Measurements from ENCODE around the gene OLFM1. TPM values are rescaled to one million over a fixed set of nuclear protein-coding genes. Genes with fewer than 3 reads are reported as not detected.
A peak's percentile ranks its signal among the peaks of the same experiment; 100 is the strongest.

Gene OLFM1
- 0.18 TPM for polyA plus RNA-seq (2013, experiment 1 of 2)
- 0.21 TPM for polyA plus RNA-seq (2013, experiment 2 of 2)

- 0% methylated on average over 23 of the region's 40 CpGs for WGBS
- no peak within 1 kb of the TSS for H2BK5ac ChIP-seq (ENCODE audit: low read depth, low read length, poor library complexity, severe bottlenecking)
- H3K9ac ChIP-seq (ENCODE audit: low read length), result peak within 1 kb of the TSS; percentile 67
- peaks cover 10% of the 10 kb centered on the region for H3K4me1 ChIP-seq (ENCODE audit: control insufficient read depth, insufficient read depth, low read depth, low read length)
- peak within 1 kb of the TSS; percentile 77 for H3K4me2 ChIP-seq (ENCODE audit: low read length, poor library complexity, severe bottlenecking)
- no peak within 1 kb of the TSS for H3K18ac ChIP-seq (ENCODE audit: low read depth in 1 of 2, low read length in 2 of 2)
- H3K79me1 ChIP-seq (replicated peaks; ENCODE audit: low read length, poor library complexity, severe bottlenecking), result no peaks in the 10 kb centered on the region
- H3K36me3 ChIP-seq (ENCODE audit: control insufficient read depth in 1 of 2, insufficient read depth in 2 of 2, low read depth in 1 of 2, low read length in 2 of 2), result no peaks in the 10 kb centered on the region
- H2AK5ac ChIP-seq (ENCODE audit: low read length, severe bottlenecking), result no peak within 1 kb of the TSS
- peaks cover 53 to 61% of the 10 kb centered on the region in 2 experiments for H3K27me3 ChIP-seq (ENCODE audit: control insufficient read depth in 1 of 2, insufficient read depth in 1 of 2, low read length in 2 of 2)
- H4K8ac ChIP-seq (ENCODE audit: low read length), result no peak within 1 kb of the TSS
- H2BK120ac ChIP-seq (ENCODE audit: low read depth, low read length), result no peak within 1 kb of the TSS
- no peak within 1 kb of the TSS for H3K4ac ChIP-seq (ENCODE audit: low read depth in 1 of 2, low read length in 2 of 2)
- no peak within 1 kb of the TSS for H2BK15ac ChIP-seq (ENCODE audit: low read depth, poor library complexity, severe bottlenecking)
- no peak within 1 kb of the TSS for H3K27ac ChIP-seq (ENCODE audit: low read length, poor library complexity, severe bottlenecking)
- H2BK12ac ChIP-seq (ENCODE audit: low read length in 2 of 2), result no peak within 1 kb of the TSS
- H3K4me3 ChIP-seq (ENCODE audit: insufficient read depth in 1 of 2, low read depth in 1 of 2, low read length in 2 of 2), result peak within 1 kb of the TSS; percentile 17 to 74
- no peak within 1 kb of the TSS for H3K23ac ChIP-seq (ENCODE audit: low read length in 2 of 2)
- no peaks in the 10 kb centered on the region for H3K9me3 ChIP-seq (ENCODE audit: control insufficient read depth, low read length)
- peak; percentile 43 for DNase-seq
- no peak within 1 kb of the TSS for H3K14ac ChIP-seq (ENCODE audit: low read length in 2 of 2)
- H2AFZ ChIP-seq (ENCODE audit: low read depth, low read length), result no peak within 1 kb of the TSS
- H4K91ac ChIP-seq (ENCODE audit: low read length), result no peak within 1 kb of the TSS
These were observed at the start of gene OLFM1 for GRCh38 chr9:135087489-135087792. Gene OLFM1 (plus strand): TSS chr9:135087668. CDS start chr9:135087990, 322 bp downstream.

- Histone ChIP-seq H3K9me3 (ENCODE audit: control insufficient read depth, low read length) (no peaks in the 10 kb centered on the region), H2BK120ac (ENCODE audit: low read depth, low read length) (no peak overlapping the region), H3K18ac (ENCODE audit: low read depth in 1 of 2, low read length in 2 of 2) (no peak overlapping the region), H4K8ac (ENCODE audit: low read length) (no peak overlapping the region), H2BK12ac (ENCODE audit: low read length in 2 of 2) (no peak overlapping the region), H2BK15ac (ENCODE audit: low read depth, poor library complexity, severe bottlenecking) (no peak overlapping the region), H3K4me2 (ENCODE audit: low read length, poor library complexity, severe bottlenecking) (no peak overlapping the region), H2BK5ac (ENCODE audit: low read depth, low read length, poor library complexity, severe bottlenecking) (no peak overlapping the region), H3K9ac (ENCODE audit: low read length) (no peak overlapping the region), H2AFZ (ENCODE audit: low read depth, low read length) (no peak overlapping the region), H3K23ac (ENCODE audit: low read length in 2 of 2) (no peak overlapping the region), H3K27ac (ENCODE audit: low read length, poor library complexity, severe bottlenecking) (no peak overlapping the region), H3K4me3 (ENCODE audit: insufficient read depth in 1 of 2, low read depth in 1 of 2, low read length in 2 of 2) (no peak overlapping the region), H4K91ac (ENCODE audit: low read length) (no peak overlapping the region), H3K4me1 (ENCODE audit: control insufficient read depth, insufficient read depth, low read depth, low read length) (no peaks in the 10 kb centered on the region), H3K27me3 (ENCODE audit: control insufficient read depth in 1 of 2, insufficient read depth in 1 of 2, low read length in 2 of 2) (peaks cover 0 to 41% of the 10 kb centered on the region in 2 experiments), H3K36me3 (ENCODE audit: control insufficient read depth in 1 of 2, insufficient read depth in 2 of 2, low read depth in 1 of 2, low read length in 2 of 2) (no peaks in the 10 kb centered on the region), H3K14ac (ENCODE audit: low read length in 2 of 2) (no peak overlapping the region), H3K79me1 (replicated peaks; ENCODE audit: low read length, poor library complexity, severe bottlenecking) (no peaks in the 10 kb centered on the region), H2AK5ac (ENCODE audit: low read length, severe bottlenecking) (no peak overlapping the region), H3K4ac (ENCODE audit: low read depth in 1 of 2, low read length in 2 of 2) (no peak overlapping the region)
- 79% methylated on average over 13 of the region's 13 CpGs for WGBS
- DNase-seq, result no peak
These were observed 49.1 kb upstream of the OLFM1 start for GRCh38 chr9:135038331-135038730.

- Histone ChIP-seq H2AFZ (ENCODE audit: low read depth, low read length) (no peak overlapping the region), H4K91ac (ENCODE audit: low read length) (no peak overlapping the region), H3K4me1 (ENCODE audit: control insufficient read depth, insufficient read depth, low read depth, low read length) (no peaks in the 10 kb centered on the region), H2BK15ac (ENCODE audit: low read depth, poor library complexity, severe bottlenecking) (no peak overlapping the region), H4K8ac (ENCODE audit: low read length) (no peak overlapping the region), H3K9me3 (ENCODE audit: control insufficient read depth, low read length) (no peaks in the 10 kb centered on the region), H2BK120ac (ENCODE audit: low read depth, low read length) (no peak overlapping the region), H3K18ac (ENCODE audit: low read depth in 1 of 2, low read length in 2 of 2) (no peak overlapping the region), H3K36me3 (ENCODE audit: control insufficient read depth in 1 of 2, insufficient read depth in 2 of 2, low read depth in 1 of 2, low read length in 2 of 2) (no peaks in the 10 kb centered on the region), H2AK5ac (ENCODE audit: low read length, severe bottlenecking) (no peak overlapping the region), H3K23ac (ENCODE audit: low read length in 2 of 2) (no peak overlapping the region), H3K4me2 (ENCODE audit: low read length, poor library complexity, severe bottlenecking) (no peak overlapping the region), H3K27ac (ENCODE audit: low read length, poor library complexity, severe bottlenecking) (no peak overlapping the region), H3K4me3 (ENCODE audit: insufficient read depth in 1 of 2, low read depth in 1 of 2, low read length in 2 of 2) (no peak overlapping the region), H3K79me1 (replicated peaks; ENCODE audit: low read length, poor library complexity, severe bottlenecking) (no peaks in the 10 kb centered on the region), H3K27me3 (ENCODE audit: control insufficient read depth in 1 of 2, insufficient read depth in 1 of 2, low read length in 2 of 2) (peaks cover 0 to 41% of the 10 kb centered on the region in 2 experiments), H3K4ac (ENCODE audit: low read depth in 1 of 2, low read length in 2 of 2) (no peak overlapping the region), H2BK5ac (ENCODE audit: low read depth, low read length, poor library complexity, severe bottlenecking) (no peak overlapping the region), H2BK12ac (ENCODE audit: low read length in 2 of 2) (no peak overlapping the region), H3K14ac (ENCODE audit: low read length in 2 of 2) (no peak overlapping the region), H3K9ac (ENCODE audit: low read length) (no peak overlapping the region)
- 58% methylated on average over 1 of the region's 3 CpGs for WGBS
- DNase-seq, result no peak
These were observed 48.6 kb upstream of the OLFM1 start for GRCh38 chr9:135038826-135039225.

DNA sequence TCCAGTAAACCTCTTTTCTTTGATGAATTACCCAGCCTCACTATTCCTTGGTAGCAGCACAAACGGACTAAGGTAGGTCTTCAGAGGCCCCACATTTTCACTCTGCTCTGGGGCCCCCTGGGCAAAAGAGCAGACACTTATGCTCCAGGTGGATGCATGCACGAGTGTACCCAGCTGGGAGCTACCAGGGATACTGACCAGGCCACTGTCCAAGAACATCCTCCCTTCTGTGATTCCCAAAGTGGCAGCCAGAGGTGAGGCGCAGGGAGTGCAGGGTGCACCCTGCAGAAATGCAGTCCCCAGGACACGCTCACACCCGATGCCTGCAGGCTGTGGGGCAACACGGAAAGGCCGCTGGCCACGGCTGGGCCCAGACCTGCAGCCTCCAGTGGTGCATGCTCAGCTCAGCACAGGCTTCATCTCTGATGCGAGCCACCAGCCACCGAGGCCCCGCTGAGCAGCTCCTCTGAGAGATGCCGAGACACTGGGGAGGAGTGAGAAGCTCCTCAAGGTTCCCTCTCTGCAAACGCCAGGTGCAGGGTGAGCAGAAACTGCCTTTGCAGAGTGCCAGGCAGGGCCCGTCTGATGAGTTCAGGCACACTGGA, 48.1 kb upstream of the OLFM1 start:
- Histone ChIP-seq H3K14ac (ENCODE audit: low read length in 2 of 2) (no peak overlapping the region), H2BK15ac (ENCODE audit: low read depth, poor library complexity, severe bottlenecking) (no peak overlapping the region), H3K4me2 (ENCODE audit: low read length, poor library complexity, severe bottlenecking) (no peak overlapping the region), H3K4ac (ENCODE audit: low read depth in 1 of 2, low read length in 2 of 2) (no peak overlapping the region), H2AFZ (ENCODE audit: low read depth, low read length) (no peak overlapping the region), H3K27ac (ENCODE audit: low read length, poor library complexity, severe bottlenecking) (no peak overlapping the region), H3K36me3 (ENCODE audit: control insufficient read depth in 1 of 2, insufficient read depth in 2 of 2, low read depth in 1 of 2, low read length in 2 of 2) (no peaks in the 10 kb centered on the region), H4K8ac (ENCODE audit: low read length) (no peak overlapping the region), H4K91ac (ENCODE audit: low read length) (no peak overlapping the region), H3K4me3 (ENCODE audit: insufficient read depth in 1 of 2, low read depth in 1 of 2, low read length in 2 of 2) (no peak overlapping the region), H2BK120ac (ENCODE audit: low read depth, low read length) (no peak overlapping the region), H2BK12ac (ENCODE audit: low read length in 2 of 2) (no peak overlapping the region), H3K9me3 (ENCODE audit: control insufficient read depth, low read length) (no peaks in the 10 kb centered on the region), H2BK5ac (ENCODE audit: low read depth, low read length, poor library complexity, severe bottlenecking) (no peak overlapping the region), H3K18ac (ENCODE audit: low read depth in 1 of 2, low read length in 2 of 2) (no peak overlapping the region), H3K9ac (ENCODE audit: low read length) (no peak overlapping the region), H2AK5ac (ENCODE audit: low read length, severe bottlenecking) (no peak overlapping the region), H3K79me1 (replicated peaks; ENCODE audit: low read length, poor library complexity, severe bottlenecking) (no peaks in the 10 kb centered on the region), H3K4me1 (ENCODE audit: control insufficient read depth, insufficient read depth, low read depth, low read length) (no peaks in the 10 kb centered on the region), H3K23ac (ENCODE audit: low read length in 2 of 2) (no peak overlapping the region), H3K27me3 (ENCODE audit: control insufficient read depth in 1 of 2, insufficient read depth in 1 of 2, low read length in 2 of 2) (peaks cover 0 to 44% of the 10 kb centered on the region in 2 experiments)
- no peak for DNase-seq
- WGBS, result 75% methylated on average over 14 of the region's 14 CpGs

All from mesenchymal stem cell (in vitro differentiated cells and primary cell).